ENCODE results near the gene ZNF547.

ZNF547 gene

GRCh38 chr19:57351867-57352266, 11.5 kb upstream of the ZNF547 start:
- H3K4me3 ChIP-seq (ENCODE audit: low read depth, low read length) = peak overlapping the region; percentile 99

GRCh38 chr19:57355916-57356315, 7.4 kb upstream of the ZNF547 start:
- TF ChIP-seq CTCF (IDR thresholded peaks at IDR 0.05; ENCODE audit: low read depth, low read length) = no peak
- no peak overlapping the region for H3K4me3 ChIP-seq (ENCODE audit: low read depth, low read length)

More at GRCh38 chr19:57351867-57352266, 11.5 kb upstream of the ZNF547 start:
- no peak for TF ChIP-seq CTCF (IDR thresholded peaks at IDR 0.05; ENCODE audit: low read depth, low read length)

- TF ChIP-seq CTCF (IDR thresholded peaks at IDR 0.05; ENCODE audit: low read depth, low read length) = no peak
- H3K4me3 ChIP-seq (ENCODE audit: low read depth, low read length) = no peak overlapping the region
These were observed 5.9 kb upstream of the ZNF547 start for GRCh38 chr19:57357406-57357805.

GRCh38 chr19:57359300-57359699, 4.1 kb upstream of the ZNF547 start:
- no peak overlapping the region for H3K4me3 ChIP-seq (ENCODE audit: low read depth, low read length)
- no peak for TF ChIP-seq CTCF (IDR thresholded peaks at IDR 0.05; ENCODE audit: low read depth, low read length)

- no peak for TF ChIP-seq CTCF (IDR thresholded peaks at IDR 0.05; ENCODE audit: low read depth, low read length)
- peak overlapping the region; percentile 56 for H3K4me3 ChIP-seq (ENCODE audit: low read depth, low read length)
These were observed 932 bp upstream of the ZNF547 start for GRCh38 chr19:57362419-57362818.

GRCh38 chr19:57363688-57364181, 384 bp downstream of the ZNF547 start:
- peak overlapping the region; percentile 66 for H3K4me3 ChIP-seq (ENCODE audit: low read depth, low read length)
- TF ChIP-seq CTCF (IDR thresholded peaks at IDR 0.05; ENCODE audit: low read depth, low read length) = no peak

- TF ChIP-seq CTCF (IDR thresholded peaks at IDR 0.05; ENCODE audit: low read depth, low read length) = no peak
- H3K4me3 ChIP-seq (ENCODE audit: low read depth, low read length) = no peak overlapping the region
These were observed 3.4 kb downstream of the ZNF547 start for GRCh38 chr19:57366776-57367175.

Measured in WI38 (cell line).